Naive thymus-derived CD8-positive, alpha-beta T cell (primary cell): ENCODE results near the gene PITPNM2. TPM values are rescaled to one million over a fixed set of nuclear protein-coding genes. Genes with fewer than 3 reads are reported as not detected.

Source experiments
- ATAC-seq, 2 donors: fragments of 150-1000 bp; cut with Tn5 transposase in 1 of 2; sonication (Bioruptor Pico), chemical (Tn5 transposase) in 1 of 2; 1 replicate in 1 of 2; 2 replicates in 1 of 2; pipeline ENCODE4 v1.10.0; 2021; ENCODE audit warnings: mild to moderate bottlenecking in 2 of 2, moderate library complexity in 2 of 2
- POLR2A ChIA-PET: fragments of 350-600 bp; sonication (Branson Sonifier 250); formaldehyde crosslinking; loops from one replicate; lab custom pipeline; 2021; ENCODE audit warnings: antibody characterized with exemption; lab: Charles Lee
- DNase-seq, 10 donors: peaks; one replicate each; pipeline versions ENCODE4 v3.0.0 to v3.0.0-alpha.2; 2020 to 2022
- H3K27ac Mint-ChIP-seq, 10 donors: one replicate each; pipeline ENCODE4 v1.8.0; 2020 to 2022; ENCODE audit warnings: mild to moderate bottlenecking in 10 of 10, mixed read lengths in 10 of 10, moderate library complexity in 4 of 10, inconsistent platforms in 1 of 10
- H3K27me3 Mint-ChIP-seq, 5 donors: one replicate each; pipeline ENCODE4 v1.8.0; 2021 to 2022; ENCODE audit warnings: mixed read lengths in 5 of 5
- H3K36me3 Mint-ChIP-seq, 3 donors: one replicate each; pipeline ENCODE4 v1.8.0; 2020 to 2022; ENCODE audit warnings: mixed read lengths in 3 of 3, mild to moderate bottlenecking in 2 of 3, inconsistent platforms in 1 of 3
- H3K4me1 Mint-ChIP-seq, 4 donors: one replicate each; pipeline ENCODE4 v1.8.0; 2021 to 2022; ENCODE audit warnings: mixed read lengths in 4 of 4
- H3K4me3 Mint-ChIP-seq, 10 donors: one replicate each; pipeline ENCODE4 v1.8.0; 2020 to 2022; ENCODE audit warnings: mild to moderate bottlenecking in 10 of 10, mixed read lengths in 10 of 10, moderate library complexity in 6 of 10, inconsistent platforms in 1 of 10
- H3K9me3 Mint-ChIP-seq, 9 donors: one replicate each; pipeline ENCODE4 v1.8.0; 2020 to 2022; ENCODE audit warnings: mixed read lengths in 9 of 9, mild to moderate bottlenecking in 3 of 9, inconsistent platforms in 1 of 9, moderate library complexity in 1 of 9
- polyA plus RNA-seq, 3 donors: library from polyadenylated mRNA; unstranded; fragments of 300-500 nt; fragmentation: Illumina TruSeq; gene quantifications; one replicate each; pipeline ENCODE4 v1.2.3, GENCODE V29; 2021
- total RNA-seq, 8 experiments: library from RNA in 2 of 8; stranded (reverse) in 2 of 8; gene quantifications; one replicate each; pipeline ENCODE4 v1.2.3 and lab custom pipeline; 2021 to 2026

The PITPNM2 gene
- total and polyA plus RNA-seq, 5 experiments from 2014 or later, result 4.0 to 42.7 (median 6.3) TPM

DNA sequence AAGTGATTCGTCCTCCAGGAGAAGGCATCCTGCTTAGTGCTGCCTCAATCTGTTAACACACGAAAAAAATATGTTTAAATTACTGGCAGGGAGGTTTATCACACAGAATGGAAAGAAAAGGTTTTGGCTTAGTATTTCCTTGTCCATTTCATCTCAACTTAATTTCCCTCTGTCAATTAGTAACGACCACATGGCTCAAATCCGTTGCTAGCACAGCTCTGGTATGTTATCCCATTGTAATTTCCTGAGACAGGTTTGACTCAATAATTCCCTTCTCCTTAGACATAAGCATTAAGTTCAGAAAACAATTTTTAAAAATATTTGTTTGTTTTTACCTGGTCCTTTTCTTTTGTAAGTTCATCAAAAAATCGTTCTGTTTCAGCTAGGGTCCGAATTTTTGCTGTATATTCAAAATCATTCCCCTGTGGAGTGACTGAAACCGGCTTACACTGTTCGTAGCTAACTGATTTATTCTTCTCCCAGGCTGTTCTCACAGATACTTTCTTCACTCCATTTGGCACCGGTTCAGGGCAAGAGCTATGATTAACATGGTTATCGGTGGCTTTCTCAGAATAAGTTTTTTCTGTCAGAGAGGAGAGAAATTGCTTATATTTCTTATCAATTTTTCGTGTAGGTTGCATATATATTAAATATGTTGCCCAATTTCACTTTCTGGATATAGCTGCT is 10.1 kb upstream of the PITPNM2 start:
- POLR2A ChIA-PET, result interaction anchor here (1.0 to 1.1 kb wide), 3 partner anchors 19 to 102 kb away, joined by 3 to 8 read pairs (median 3); partner anchors contain the start of genes MPHOSPH9 and MTRFR
- DNase-seq (no peak), ATAC-seq (no peak)
- Mint-ChIP-seq H3K4me3 (no peak overlapping the region), H3K27me3 (no peaks in the 10 kb centered on the region), H3K4me1 (no peaks in the 10 kb centered on the region), H3K27ac (no peak overlapping the region), H3K36me3 (peaks cover 5 to 68% (median 19%) of the 10 kb centered on the region in 3 donors), H3K9me3 (no peaks in the 10 kb centered on the region)

- Mint-ChIP-seq H3K9me3 (no peaks in the 10 kb centered on the region), H3K4me1 (peaks cover 16 to 30% (median 25%) of the 10 kb centered on the region in 4 donors), H3K4me3 (no peak overlapping the region), H3K36me3 (peaks cover 0 to 22% (median 0%) of the 10 kb centered on the region in 3 donors), H3K27me3 (no peaks in the 10 kb centered on the region), H3K27ac (peak overlapping the region in 1 of 10 donors; percentile 0)
- POLR2A ChIA-PET, result interaction anchor here (0.6 to 5.7 kb wide), 8 partner anchors 22 to 1836 kb away, joined by 3 to 47 read pairs (median 5); partner anchors contain the start of genes ARL6IP4, DDX55 and MPHOSPH9
- ATAC-seq (no peak), DNase-seq (no peak)
Observed at GRCh38 chr12:123153906-123154305, 3.0 kb upstream of the PITPNM2 start.

DNA sequence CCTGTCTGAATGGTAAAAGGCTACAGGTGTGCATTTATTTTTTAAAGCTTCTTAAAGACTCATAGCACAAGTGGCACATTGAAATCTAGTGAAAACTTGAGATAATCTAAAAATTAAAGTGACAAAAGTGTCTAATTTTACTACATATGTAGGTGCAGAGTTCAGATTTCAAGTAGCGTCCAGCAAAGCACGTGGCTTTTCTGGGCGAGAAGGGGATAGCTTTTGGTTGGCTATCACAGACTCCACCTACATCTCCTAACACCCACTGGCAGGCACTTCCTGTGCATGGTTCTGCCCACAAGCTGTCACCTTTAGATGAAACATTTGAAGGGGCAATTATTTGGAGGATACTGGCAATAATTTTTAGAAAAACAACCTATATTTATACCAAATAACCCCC is 1.9 kb upstream of the PITPNM2 start:
- Mint-ChIP-seq H3K36me3 (peaks cover 0 to 22% (median 0%) of the 10 kb centered on the region in 3 donors), H3K27ac (peak overlapping the region in 3 of 10 donors; percentile 18 to 93 (median 77)), H3K9me3 (no peaks in the 10 kb centered on the region), H3K4me3 (peak overlapping the region in 9 of 10 donors; percentile 46 to 90 (median 84)), H3K4me1 (peaks cover 25 to 41% (median 36%) of the 10 kb centered on the region in 4 donors), H3K27me3 (no peaks in the 10 kb centered on the region)
- POLR2A ChIA-PET, result interaction anchor here (0.6 to 5.7 kb wide), 6 partner anchors 32 to 430 kb away, joined by 4 to 66 read pairs (median 21); partner anchors contain the start of genes MPHOSPH9 and MTRFR
- no peak for DNase-seq
- no peak for ATAC-seq

GRCh38 chr12:123151457-123152454 is 866 bp upstream of the PITPNM2 start:
- Mint-ChIP-seq H3K27me3 (no peaks in the 10 kb centered on the region), H3K36me3 (peaks cover 0 to 16% (median 0%) of the 10 kb centered on the region in 3 donors), H3K4me3 (peak overlapping the region; percentile 73 to 90 (median 85)), H3K9me3 (no peaks in the 10 kb centered on the region), H3K27ac (peak overlapping the region; percentile 37 to 93 (median 82)), H3K4me1 (peaks cover 30 to 49% (median 45%) of the 10 kb centered on the region in 4 donors)
- peak in 1 of 2 donors; percentile 21 for ATAC-seq
- no peak for DNase-seq
- POLR2A ChIA-PET, result interaction anchor here (0.6 to 5.7 kb wide), 11 partner anchors 21 to 176 kb away, joined by 3 to 66 read pairs (median 15); partner anchors contain the start of genes MPHOSPH9, MTRFR and OGFOD2

DNA sequence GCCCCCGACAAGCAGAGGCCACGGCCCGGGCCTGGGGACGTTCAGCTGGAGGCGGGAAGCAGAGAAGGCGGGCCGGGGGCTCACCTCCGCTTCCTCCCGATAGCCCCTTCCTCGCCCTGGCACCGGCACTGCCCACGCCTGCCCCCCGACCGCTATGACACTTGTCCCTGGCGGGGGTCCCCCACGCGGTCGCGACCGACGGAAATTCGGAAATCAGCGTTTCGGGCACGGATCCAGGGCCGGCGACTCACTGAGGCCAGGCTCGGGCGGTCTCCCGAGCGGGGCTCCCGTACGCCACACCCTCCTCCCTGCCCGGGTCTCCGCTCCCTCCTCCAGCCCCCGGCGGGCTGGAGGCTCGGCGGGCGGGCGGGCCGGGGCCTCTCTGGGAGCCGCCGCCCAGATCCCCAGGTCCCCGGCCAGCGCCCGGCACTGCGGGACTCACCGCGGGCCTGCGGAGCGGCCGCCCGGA is 581 bp downstream of the PITPNM2 start:
- Mint-ChIP-seq H3K27me3 (no peaks in the 10 kb centered on the region), H3K36me3 (peaks cover 0 to 10% (median 0%) of the 10 kb centered on the region in 3 donors), H3K9me3 (no peaks in the 10 kb centered on the region), H3K4me1 (peaks cover 32 to 54% (median 50%) of the 10 kb centered on the region in 4 donors), H3K27ac (peak overlapping the region in 7 of 10 donors; percentile 81 to 93 (median 90)), H3K4me3 (peak overlapping the region; percentile 73 to 93 (median 84))
- ATAC-seq, result peak; percentile 26 to 33
- peak in 7 of 10 donors; percentile 4 to 66 (median 26) for DNase-seq
- POLR2A ChIA-PET, result interaction anchor here (0.6 to 5.7 kb wide), 12 partner anchors 22 to 170 kb away, joined by 3 to 66 read pairs (median 10); partner anchors contain the start of genes ARL6IP4, MPHOSPH9 and MTRFR

DNA sequence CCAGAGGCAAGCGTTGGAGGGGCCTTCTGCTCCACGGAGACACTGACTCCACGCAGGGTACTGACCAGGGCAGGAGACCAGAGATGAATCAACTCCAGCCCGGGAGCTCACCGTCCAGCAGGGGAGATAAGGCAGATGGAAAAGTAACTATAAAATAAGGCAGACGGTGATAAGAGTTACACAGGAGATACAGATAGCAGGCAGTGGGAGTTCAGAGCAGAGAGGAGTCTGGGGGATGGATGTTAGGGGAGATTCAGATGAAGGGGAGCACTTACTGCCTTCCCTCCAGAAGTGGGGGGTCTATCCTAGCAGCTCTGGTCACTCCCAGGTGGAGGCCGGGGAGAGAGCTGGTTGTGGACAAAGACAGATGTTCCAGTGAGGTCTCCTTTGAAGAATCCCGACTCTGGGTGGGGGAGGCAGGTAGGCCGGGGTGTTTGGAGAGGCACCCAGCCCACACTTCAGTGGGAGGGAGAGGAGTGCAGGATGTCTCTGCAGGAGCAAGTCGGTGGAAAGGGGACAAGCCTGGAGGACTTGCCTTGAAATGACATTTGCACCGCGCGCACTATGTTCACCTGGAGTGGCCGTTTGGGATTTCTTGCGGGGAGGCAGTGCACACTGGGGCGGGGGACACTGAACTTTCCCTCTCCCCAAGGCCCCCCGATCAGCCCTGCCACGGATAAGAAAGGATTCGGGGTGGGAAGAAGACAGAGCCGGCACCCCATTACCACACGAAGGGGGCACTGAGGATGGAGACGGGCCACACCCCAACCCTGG is 1.2 kb downstream of the PITPNM2 start:
- Mint-ChIP-seq H3K4me3 (peak overlapping the region; percentile 73 to 93 (median 84)), H3K36me3 (peaks cover 0 to 5% (median 0%) of the 10 kb centered on the region in 3 donors), H3K27ac (peak overlapping the region; percentile 67 to 93 (median 90)), H3K9me3 (no peaks in the 10 kb centered on the region), H3K27me3 (no peaks in the 10 kb centered on the region), H3K4me1 (peaks cover 33 to 59% (median 56%) of the 10 kb centered on the region in 4 donors)
- DNase-seq (peak in 1 of 10 donors; percentile 13), ATAC-seq (no peak)
- POLR2A ChIA-PET, result interaction anchor here (0.7 to 5.7 kb wide), 11 partner anchors 15 to 170 kb away, joined by 3 to 66 read pairs (median 5); partner anchors contain the start of genes ARL6IP4, MPHOSPH9 and MTRFR

DNA sequence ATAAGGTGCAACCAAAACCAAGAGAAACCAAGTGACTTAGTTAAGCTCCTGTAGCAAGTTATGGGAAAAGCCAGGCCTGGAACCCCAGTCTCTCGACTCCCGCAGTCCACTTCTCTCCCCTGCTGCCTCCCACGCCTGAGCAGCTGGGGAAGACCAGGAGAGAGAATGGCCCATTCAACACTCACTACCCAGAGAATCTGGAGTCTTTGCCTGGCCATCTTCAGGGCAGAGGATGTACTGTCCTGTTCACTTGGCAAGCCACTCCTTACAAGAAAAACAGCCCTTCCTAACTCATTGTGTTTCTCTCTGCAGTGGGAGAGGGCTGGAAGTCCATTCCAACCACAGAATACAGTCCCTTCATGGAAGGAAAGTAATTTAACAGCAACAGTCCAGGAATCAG is 1.8 kb downstream of the PITPNM2 start:
- POLR2A ChIA-PET, result interaction anchor here (0.7 to 5.7 kb wide), 12 partner anchors 14 to 169 kb away, joined by 3 to 66 read pairs (median 4); partner anchors contain the start of genes ARL6IP4, MPHOSPH9 and MTRFR
- no peak for ATAC-seq
- H3K36me3 Mint-ChIP-seq, result peaks cover 0 to 2% (median 0%) of the 10 kb centered on the region in 3 donors
- H3K4me1 Mint-ChIP-seq, result peaks cover 34 to 61% (median 58%) of the 10 kb centered on the region in 4 donors
- no peaks in the 10 kb centered on the region for H3K27me3 Mint-ChIP-seq
- peak overlapping the region; percentile 73 to 93 (median 84) for H3K4me3 Mint-ChIP-seq
- peak overlapping the region in 9 of 10 donors; percentile 67 to 93 (median 90) for H3K27ac Mint-ChIP-seq
- no peak for DNase-seq
- no peaks in the 10 kb centered on the region for H3K9me3 Mint-ChIP-seq

DNA sequence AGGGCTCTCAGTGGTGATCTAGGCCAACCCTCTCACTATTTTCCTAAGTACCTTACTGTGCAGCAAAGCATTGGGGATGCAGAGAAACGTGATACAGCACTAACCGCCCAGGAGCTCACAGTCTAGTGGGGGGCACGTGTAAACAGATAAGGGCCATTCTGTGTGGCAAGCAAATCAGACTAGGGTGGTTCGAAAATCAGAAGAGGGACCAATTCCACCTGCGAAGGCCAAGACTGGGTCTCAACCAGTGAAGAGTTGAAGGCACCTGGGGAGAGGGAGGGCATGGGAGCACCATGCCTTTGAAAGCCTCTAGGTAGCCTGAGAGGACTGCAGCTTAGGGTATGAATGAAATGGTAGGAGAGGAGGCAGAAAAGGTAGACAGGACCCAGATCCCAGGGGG is 2.2 kb downstream of the PITPNM2 start:
- peak overlapping the region; percentile 64 to 93 (median 84) for H3K4me3 Mint-ChIP-seq
- no peaks in the 10 kb centered on the region for H3K27me3 Mint-ChIP-seq
- H3K9me3 Mint-ChIP-seq, result no peaks in the 10 kb centered on the region
- no peak for DNase-seq
- peaks cover 0 to 2% (median 0%) of the 10 kb centered on the region in 3 donors for H3K36me3 Mint-ChIP-seq
- peak overlapping the region; percentile 46 to 93 (median 86) for H3K27ac Mint-ChIP-seq
- H3K4me1 Mint-ChIP-seq, result peaks cover 36 to 66% (median 61%) of the 10 kb centered on the region in 4 donors
- POLR2A ChIA-PET, result interaction anchor here (0.7 to 4.9 kb wide), 9 partner anchors 14 to 168 kb away, joined by 3 to 66 read pairs (median 4); partner anchors contain the start of genes ARL6IP4, MPHOSPH9 and MTRFR
- ATAC-seq, result no peak

DNA sequence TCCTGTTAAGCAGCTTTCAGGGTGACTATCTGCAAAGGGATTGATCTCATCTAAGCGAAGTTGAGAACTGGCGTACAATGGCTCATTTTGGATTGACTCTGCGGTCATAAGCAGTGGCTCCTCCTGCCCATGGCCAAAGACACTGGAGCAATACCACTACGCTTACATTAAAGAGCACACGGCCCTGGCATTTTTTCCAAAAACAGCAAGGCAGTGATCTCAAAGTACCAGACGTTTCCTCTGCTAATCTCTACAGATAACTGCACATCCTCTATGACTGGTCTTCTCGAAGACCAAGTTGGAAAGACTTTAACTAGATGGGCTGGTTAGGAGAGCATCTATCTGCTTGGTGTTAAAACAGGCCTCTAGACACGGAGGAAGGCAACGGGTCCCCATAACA is 2.7 kb downstream of the PITPNM2 start:
- POLR2A ChIA-PET, result interaction anchor here (0.8 to 4.9 kb wide), 7 partner anchors 13 to 105 kb away, joined by 3 to 66 read pairs (median 3); partner anchors contain the start of genes MPHOSPH9 and MTRFR

DNA sequence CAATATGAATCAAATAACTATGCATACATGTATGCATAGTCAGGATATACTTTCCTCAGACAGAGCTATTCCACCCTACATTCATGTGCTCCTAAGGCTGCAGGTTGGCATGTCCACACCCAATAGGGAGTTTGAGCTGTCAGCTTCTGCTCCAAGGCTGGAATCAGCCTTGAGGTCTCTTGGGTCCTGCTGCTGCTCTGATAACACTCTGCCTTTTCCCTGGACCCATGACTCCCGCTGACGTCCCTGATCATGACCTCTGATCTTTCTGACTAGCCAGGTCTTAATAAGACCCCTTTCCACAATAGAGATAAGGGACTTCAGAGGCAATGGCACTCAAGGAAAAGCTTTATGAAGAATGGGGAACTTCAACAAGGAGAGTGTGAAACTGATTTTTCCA is 5.7 kb downstream of the PITPNM2 start:
- DNase-seq (no peak), ATAC-seq (no peak)
- peak overlapping the region in 6 of 10 donors; percentile 32 to 72 (median 56) for H3K27ac Mint-ChIP-seq
- no peaks in the 10 kb centered on the region for H3K9me3 Mint-ChIP-seq
- peaks cover 0 to 4% (median 0%) of the 10 kb centered on the region in 3 donors for H3K36me3 Mint-ChIP-seq
- no peak overlapping the region for H3K4me3 Mint-ChIP-seq
- peaks cover 48 to 79% (median 68%) of the 10 kb centered on the region in 4 donors for H3K4me1 Mint-ChIP-seq
- POLR2A ChIA-PET, result interaction anchor here (0.8 to 1.5 kb wide), 2 partner anchors 23 to 83 kb away, joined by 3 read pairs; no protein-coding TSS in a partner anchor
- no peaks in the 10 kb centered on the region for H3K27me3 Mint-ChIP-seq

More for the DNA sequence above, 2.7 kb downstream of the PITPNM2 start:
- Mint-ChIP-seq H3K9me3 (no peaks in the 10 kb centered on the region), H3K27me3 (no peaks in the 10 kb centered on the region), H3K27ac (peak overlapping the region; percentile 46 to 93 (median 82)), H3K36me3 (peaks cover 0 to 2% (median 0%) of the 10 kb centered on the region in 3 donors), H3K4me1 (peaks cover 37 to 69% (median 63%) of the 10 kb centered on the region in 4 donors), H3K4me3 (peak overlapping the region in 9 of 10 donors; percentile 64 to 93 (median 85))
- DNase-seq (no peak), ATAC-seq (no peak)
